OCI-LY1 (cell line): ENCODE measurements around the gene HAPSTR1.

Source experiments
- CTCF ChIP-seq: fragments of 200-600 bp; sonication (generic), shearing (Covaris generic); IDR thresholded peaks from 2 replicates; pipeline ENCODE4 v1.5.1; 2017; ENCODE audit warnings: mild to moderate bottlenecking, antibody characterized with exemption, low read length, moderate library complexity, mixed read lengths
- EZH2 ChIP-seq: fragments of 200-600 bp; sonication (generic), shearing (Covaris generic); IDR thresholded peaks from 2 replicates; pipeline ENCODE4 v1.8.0; 2017; ENCODE audit warnings: borderline replicate concordance, mixed run types, mild to moderate bottlenecking, antibody characterized with exemption, low read length, moderate library complexity, mixed read lengths

- TF ChIP-seq CTCF (no peak), EZH2 (no peak)
Observed at GRCh38 chr16:9116141-9116540, 24.7 kb downstream of the HAPSTR1 start.
